Tibial artery (tissue), 4 donors: ENCODE results near the gene TDRD1.
"Not testable (repeated sequence)": the region's sequence is repeated elsewhere in the genome, so short reads cannot be mapped to it uniquely, and the experiment has no call there.

Experiments used
- DNase-seq, 2 donors: peaks; one replicate each; pipeline ENCODE4 v3.0.0-alpha.2; 2019
- H3K27ac ChIP-seq, 2 donors: fragments of 200-600 bp; sonication (generic) in 1 of 2; 1 replicate in 1 of 2; 2 replicates in 1 of 2; pipeline ENCODE4 v1.5.1; 2018 to 2019; ENCODE audit warnings: mild to moderate bottlenecking in 1 of 2
- H3K27me3 ChIP-seq, 2 donors: fragments of 200-600 bp; sonication (generic) in 1 of 2; one replicate each; pipeline versions ENCODE4 v1.5.1 to v1.6.0; 2016 to 2019
- H3K36me3 ChIP-seq, 3 donors: fragments of 200-600 bp; sonication (generic) in 2 of 3; one replicate each; pipeline ENCODE4 v1.5.1; 2016 to 2019; ENCODE audit warnings: mild to moderate bottlenecking in 2 of 3
- H3K4me1 ChIP-seq, 4 donors: fragments of 200-600 bp; sonication (generic) in 2 of 4; 1 replicate in 3 of 4; 2 replicates in 1 of 4; pipeline ENCODE4 v1.5.1; 2016 to 2019
- H3K4me3 ChIP-seq, 2 donors: fragments of 200-600 bp; sonication (generic) in 1 of 2; 1 replicate in 1 of 2; 2 replicates in 1 of 2; pipeline ENCODE4 v1.5.1; 2018 to 2019; ENCODE audit warnings: mild to moderate bottlenecking in 2 of 2
- H3K9me3 ChIP-seq, 3 donors: fragments of 200-600 bp; sonication (generic) in 1 of 3; one replicate each; pipeline ENCODE4 v1.5.1; 2016 to 2019
- intact Hi-C: fragments of 100-400 bp; cut with DNase I; formaldehyde crosslinking; loops from one replicate; pipeline ENCODE4 v1.15.0; 2023; ENCODE audit warnings: low total_unique reads
- TF ChIP-seq, protein P1 (sequence below), 2 experiments: fragments of 200-600 bp in 1 of 2; fragments of 450-650 bp in 1 of 2; IDR thresholded peaks; one replicate each; pipeline ENCODE4 v1.5.1; 2017 to 2019; ENCODE audit warnings: antibody characterized with exemption in 2 of 2, mild to moderate bottlenecking in 1 of 2, moderate library complexity in 1 of 2

TDRD1 gene, protein sequence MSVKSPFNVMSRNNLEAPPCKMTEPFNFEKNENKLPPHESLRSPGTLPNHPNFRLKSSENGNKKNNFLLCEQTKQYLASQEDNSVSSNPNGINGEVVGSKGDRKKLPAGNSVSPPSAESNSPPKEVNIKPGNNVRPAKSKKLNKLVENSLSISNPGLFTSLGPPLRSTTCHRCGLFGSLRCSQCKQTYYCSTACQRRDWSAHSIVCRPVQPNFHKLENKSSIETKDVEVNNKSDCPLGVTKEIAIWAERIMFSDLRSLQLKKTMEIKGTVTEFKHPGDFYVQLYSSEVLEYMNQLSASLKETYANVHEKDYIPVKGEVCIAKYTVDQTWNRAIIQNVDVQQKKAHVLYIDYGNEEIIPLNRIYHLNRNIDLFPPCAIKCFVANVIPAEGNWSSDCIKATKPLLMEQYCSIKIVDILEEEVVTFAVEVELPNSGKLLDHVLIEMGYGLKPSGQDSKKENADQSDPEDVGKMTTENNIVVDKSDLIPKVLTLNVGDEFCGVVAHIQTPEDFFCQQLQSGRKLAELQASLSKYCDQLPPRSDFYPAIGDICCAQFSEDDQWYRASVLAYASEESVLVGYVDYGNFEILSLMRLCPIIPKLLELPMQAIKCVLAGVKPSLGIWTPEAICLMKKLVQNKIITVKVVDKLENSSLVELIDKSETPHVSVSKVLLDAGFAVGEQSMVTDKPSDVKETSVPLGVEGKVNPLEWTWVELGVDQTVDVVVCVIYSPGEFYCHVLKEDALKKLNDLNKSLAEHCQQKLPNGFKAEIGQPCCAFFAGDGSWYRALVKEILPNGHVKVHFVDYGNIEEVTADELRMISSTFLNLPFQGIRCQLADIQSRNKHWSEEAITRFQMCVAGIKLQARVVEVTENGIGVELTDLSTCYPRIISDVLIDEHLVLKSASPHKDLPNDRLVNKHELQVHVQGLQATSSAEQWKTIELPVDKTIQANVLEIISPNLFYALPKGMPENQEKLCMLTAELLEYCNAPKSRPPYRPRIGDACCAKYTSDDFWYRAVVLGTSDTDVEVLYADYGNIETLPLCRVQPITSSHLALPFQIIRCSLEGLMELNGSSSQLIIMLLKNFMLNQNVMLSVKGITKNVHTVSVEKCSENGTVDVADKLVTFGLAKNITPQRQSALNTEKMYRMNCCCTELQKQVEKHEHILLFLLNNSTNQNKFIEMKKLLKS

DNA sequence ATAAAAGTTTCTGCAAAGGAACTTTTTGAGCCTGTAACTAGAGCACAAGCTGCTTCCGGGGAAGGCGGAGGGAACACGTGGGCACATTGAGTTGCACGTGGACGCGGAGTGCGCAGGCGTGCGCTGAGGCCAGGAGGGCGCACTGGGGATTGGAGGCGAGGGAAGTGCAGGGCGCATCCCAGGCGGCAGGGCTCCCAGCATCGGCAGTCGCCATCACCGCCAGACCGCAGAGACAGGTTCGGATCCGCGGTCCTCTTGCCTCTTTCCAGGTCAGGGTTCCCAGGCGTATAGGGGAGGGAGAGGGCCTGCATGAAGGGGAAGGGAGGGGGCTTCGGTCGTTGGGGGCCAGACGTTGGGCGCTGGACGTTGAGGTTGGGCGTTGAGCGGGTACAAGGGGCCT is at the start of gene TDRD1:
TSS of gene TDRD1 (plus strand) at position 206 of the 400 bp plus-strand sequence. CDS start 8,479 bp downstream, outside the sequence.
- no peaks in the 10 kb centered on the region for H3K9me3 ChIP-seq
- H3K27ac ChIP-seq = no peak within 1 kb of the TSS
- DNase-seq = no peak
- H3K4me1 ChIP-seq = no peaks in the 10 kb centered on the region
- TF ChIP-seq, protein P1, sequence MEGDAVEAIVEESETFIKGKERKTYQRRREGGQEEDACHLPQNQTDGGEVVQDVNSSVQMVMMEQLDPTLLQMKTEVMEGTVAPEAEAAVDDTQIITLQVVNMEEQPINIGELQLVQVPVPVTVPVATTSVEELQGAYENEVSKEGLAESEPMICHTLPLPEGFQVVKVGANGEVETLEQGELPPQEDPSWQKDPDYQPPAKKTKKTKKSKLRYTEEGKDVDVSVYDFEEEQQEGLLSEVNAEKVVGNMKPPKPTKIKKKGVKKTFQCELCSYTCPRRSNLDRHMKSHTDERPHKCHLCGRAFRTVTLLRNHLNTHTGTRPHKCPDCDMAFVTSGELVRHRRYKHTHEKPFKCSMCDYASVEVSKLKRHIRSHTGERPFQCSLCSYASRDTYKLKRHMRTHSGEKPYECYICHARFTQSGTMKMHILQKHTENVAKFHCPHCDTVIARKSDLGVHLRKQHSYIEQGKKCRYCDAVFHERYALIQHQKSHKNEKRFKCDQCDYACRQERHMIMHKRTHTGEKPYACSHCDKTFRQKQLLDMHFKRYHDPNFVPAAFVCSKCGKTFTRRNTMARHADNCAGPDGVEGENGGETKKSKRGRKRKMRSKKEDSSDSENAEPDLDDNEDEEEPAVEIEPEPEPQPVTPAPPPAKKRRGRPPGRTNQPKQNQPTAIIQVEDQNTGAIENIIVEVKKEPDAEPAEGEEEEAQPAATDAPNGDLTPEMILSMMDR (IDR thresholded peaks at IDR 0.05) = no peak
- H3K36me3 ChIP-seq = no peaks in the 10 kb centered on the region
- no peaks in the 10 kb centered on the region for H3K27me3 ChIP-seq
- intact Hi-C loops = no loop called here
- no peak within 1 kb of the TSS for H3K4me3 ChIP-seq

DNA sequence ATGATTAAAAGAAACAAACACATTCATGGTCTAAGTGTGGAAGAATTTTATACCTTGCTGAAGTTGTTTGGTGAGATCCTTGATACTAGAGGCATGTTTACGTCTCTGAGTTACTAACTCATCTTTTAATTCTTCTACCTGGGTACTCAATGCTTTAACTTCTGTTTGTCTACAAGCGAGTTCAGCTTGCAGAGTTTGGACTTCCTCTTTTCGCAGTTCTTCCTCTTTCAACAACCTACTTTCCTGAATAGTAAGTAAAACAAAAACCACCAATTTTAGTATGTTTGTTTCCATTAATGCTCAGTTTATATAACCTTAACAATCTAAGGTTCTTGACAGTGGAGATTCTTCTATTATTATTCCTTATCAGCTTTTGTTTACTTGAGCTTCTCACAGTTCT is 48.1 kb upstream of the TDRD1 start:
- Histone ChIP-seq H3K36me3 (peaks cover 73 to 93% (median 93%) of the 10 kb centered on the region in 3 donors), H3K27me3 (no peaks in the 10 kb centered on the region), H3K4me1 (no peaks in the 10 kb centered on the region), H3K4me3 (no peak overlapping the region), H3K9me3 (no peaks in the 10 kb centered on the region), H3K27ac (no peak overlapping the region)
- intact Hi-C loops = no loop called here
- no peak for DNase-seq
- TF ChIP-seq, protein P1 (IDR thresholded peaks at IDR 0.05) = no peak

DNA sequence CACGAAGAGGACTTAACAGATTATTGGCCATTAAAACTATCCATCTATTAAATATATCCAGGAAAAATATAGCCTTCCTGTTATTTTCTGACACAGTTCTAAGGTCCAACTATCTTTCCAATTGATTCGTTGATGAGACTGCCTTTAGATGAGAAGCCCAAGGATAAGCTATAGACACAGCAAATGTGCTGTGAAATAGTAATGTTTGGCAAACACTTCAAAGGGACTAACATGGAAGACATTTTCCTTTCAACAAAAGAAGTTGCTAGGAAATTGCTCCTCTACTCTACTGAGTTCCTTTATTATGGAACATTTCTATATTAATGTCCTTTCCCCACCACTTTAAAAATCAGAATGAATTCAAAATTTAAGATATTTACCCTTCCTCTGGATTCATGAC is 43.7 kb upstream of the TDRD1 start:
- H3K27me3 ChIP-seq = no peaks in the 10 kb centered on the region
- no peak overlapping the region for H3K4me3 ChIP-seq
- intact Hi-C loops = no loop called here
- H3K4me1 ChIP-seq = no peaks in the 10 kb centered on the region
- TF ChIP-seq, protein P1 (IDR thresholded peaks at IDR 0.05) = no peak
- H3K36me3 ChIP-seq = peaks cover 42 to 70% (median 64%) of the 10 kb centered on the region in 3 donors
- H3K27ac ChIP-seq = no peak overlapping the region
- H3K9me3 ChIP-seq = no peaks in the 10 kb centered on the region
- no peak for DNase-seq

DNA sequence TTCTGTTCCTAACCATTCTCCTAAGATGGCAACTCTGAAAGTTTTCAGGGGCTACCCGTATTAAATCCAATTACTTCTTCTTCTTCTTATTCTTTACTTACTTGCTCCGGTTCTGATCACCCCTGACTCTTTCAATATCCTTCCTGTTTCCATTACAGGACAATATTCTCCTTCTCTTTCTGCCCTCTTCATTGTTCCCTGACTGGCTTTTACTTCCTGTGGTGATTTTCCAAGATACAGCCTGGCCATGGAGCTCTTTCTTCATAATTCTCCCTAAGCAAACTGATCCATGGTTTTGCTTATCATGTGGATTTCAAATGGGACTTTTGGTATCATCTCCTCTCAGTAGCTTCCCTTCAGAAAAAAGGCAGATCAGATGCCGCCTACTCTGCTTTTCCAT is 40.6 kb upstream of the TDRD1 start:
- H3K4me3 ChIP-seq = no peak overlapping the region
- peaks cover 34 to 71% (median 68%) of the 10 kb centered on the region in 3 donors for H3K36me3 ChIP-seq
- TF ChIP-seq, protein P1 (IDR thresholded peaks at IDR 0.05) = no peak
- intact Hi-C loops = no loop called here
- H3K9me3 ChIP-seq = no peaks in the 10 kb centered on the region
- no peaks in the 10 kb centered on the region for H3K4me1 ChIP-seq
- H3K27me3 ChIP-seq = no peaks in the 10 kb centered on the region
- DNase-seq = no peak
- H3K27ac ChIP-seq = no peak overlapping the region

DNA sequence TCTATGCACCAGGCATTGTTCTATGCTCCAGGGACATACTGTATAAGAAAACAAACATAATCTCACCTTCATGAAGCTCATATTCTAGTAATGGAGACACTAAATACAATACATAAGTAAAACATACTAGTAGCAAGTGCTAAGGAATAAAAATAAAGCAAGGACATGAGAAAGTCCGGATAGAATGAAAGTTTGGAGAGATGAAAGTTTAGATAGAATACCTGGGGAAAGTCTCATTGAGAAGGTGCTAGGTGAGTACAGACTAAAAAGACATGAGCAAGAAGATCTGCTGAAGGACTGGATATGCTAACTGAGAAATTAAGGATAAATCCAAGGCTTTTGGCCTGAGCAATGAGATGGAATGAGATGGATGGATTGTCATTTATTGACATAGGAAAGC is 39.1 kb upstream of the TDRD1 start:
- TF ChIP-seq, protein P1 (IDR thresholded peaks at IDR 0.05) = no peak
- H3K36me3 ChIP-seq = peaks cover 42 to 69% (median 67%) of the 10 kb centered on the region in 3 donors
- intact Hi-C loops = no loop called here
- H3K4me3 ChIP-seq = no peak overlapping the region
- no peak overlapping the region for H3K27ac ChIP-seq
- H3K27me3 ChIP-seq = no peaks in the 10 kb centered on the region
- no peaks in the 10 kb centered on the region for H3K4me1 ChIP-seq
- no peaks in the 10 kb centered on the region for H3K9me3 ChIP-seq
- no peak for DNase-seq

DNA sequence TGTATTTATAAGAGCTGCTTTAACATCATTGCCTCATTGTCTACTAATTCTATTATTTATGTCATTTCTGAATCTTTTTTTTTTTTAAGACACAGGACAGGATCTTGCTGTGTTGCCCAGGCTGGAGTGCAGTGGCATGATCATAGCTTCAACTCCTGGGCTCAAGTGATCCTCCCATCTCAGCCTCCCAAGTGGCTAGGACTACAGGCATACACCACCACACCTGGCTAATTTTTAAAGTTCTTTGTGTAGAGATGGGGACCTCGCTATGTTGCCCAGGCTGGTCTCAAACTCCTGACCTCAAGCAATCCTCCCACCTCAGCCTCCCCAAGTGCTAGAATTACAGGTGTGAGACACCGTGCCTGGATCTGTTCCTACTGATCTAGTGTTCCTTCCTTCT is 38.3 kb upstream of the TDRD1 start:
- H3K4me1 ChIP-seq, H3K27me3 ChIP-seq, intact Hi-C loops, H3K27ac ChIP-seq, DNase-seq, H3K4me3 ChIP-seq, H3K9me3 ChIP-seq: not testable (repeated sequence)
- H3K36me3 ChIP-seq = peaks cover 38 to 65% (median 61%) of the 10 kb centered on the region in 3 donors
